Measurements from ENCODE around the gene SPTLC3. TPM values are rescaled to one million over a fixed set of nuclear protein-coding genes. Genes with fewer than 3 reads are reported as not detected.

SPTLC3 gene
- total and polyA plus RNA-seq, 2 donors (not counting 1 experiment from before 2014, with no cell fraction given): not detected

- no peak for ATAC-seq (ENCODE audit: low read depth)
- CTCF ChIA-PET: interaction anchor here (1.0 kb wide), 1 partner anchor 24 kb away, joined by 3 read pairs; no protein-coding TSS in a partner anchor
- no peak overlapping the region for H3K4me3 ChIP-seq (ENCODE audit: control extremely low read depth in 1 of 5, extremely low read depth in 1 of 5, insufficient read depth in 1 of 5, low read depth in 2 of 5, low read length in 4 of 5)
- POLR2A ChIA-PET: no interaction called here
- intact Hi-C loops (cut with micrococcal nuclease): no loop called here
- H4K20me1 ChIP-seq (ENCODE audit: control insufficient read depth, insufficient read depth, low read length, poor library complexity, severe bottlenecking): no peaks in the 10 kb centered on the region
- no peak overlapping the region for H3K4me3 Mint-ChIP-seq
- no peaks in the 10 kb centered on the region for H3K9me3 ChIP-seq (ENCODE audit: control extremely low read depth in 1 of 3, control insufficient read depth in 2 of 3, insufficient read depth in 1 of 3, low read length in 2 of 3)
- H3K79me2 ChIP-seq (ENCODE audit: control insufficient read depth, insufficient read depth, low read length): no peaks in the 10 kb centered on the region
- peaks cover 0 to 2% (median 0%) of the 10 kb centered on the region in 4 experiments for H3K27me3 ChIP-seq (replicated peaks in 1 of 4; ENCODE audit: control extremely low read depth in 1 of 4, control insufficient read depth in 3 of 4, insufficient read depth in 4 of 4, low read length in 3 of 4)
- no peak overlapping the region for H3K4me2 ChIP-seq (replicated peaks; ENCODE audit: low read depth, low read length, poor library complexity, severe bottlenecking)
- no peak overlapping the region for H3K27ac ChIP-seq (ENCODE audit: low read length in 2 of 2)
- no peak overlapping the region for H3K9ac ChIP-seq (ENCODE audit: low read length)
- H3K4me1 ChIP-seq (ENCODE audit: control insufficient read depth in 2 of 2, insufficient read depth in 2 of 2, low read length in 2 of 2): no peaks in the 10 kb centered on the region
- H3K27me3 Mint-ChIP-seq: no peaks in the 10 kb centered on the region
- no peaks in the 10 kb centered on the region for H3K9me3 Mint-ChIP-seq (ENCODE audit: insufficient read depth)
- TF ChIP-seq EZH2 (IDR thresholded peaks at IDR 0.05; ENCODE audit: borderline replicate concordance, insufficient read depth, low read depth, low read length, poor library complexity, severe bottlenecking) (no peak), CTCF (IDR thresholded peaks at IDR 0.05) (no peak)
- WGBS (ENCODE audit: insufficient coverage): 97% methylated on average over 5 of the region's 8 CpGs
- H3K4me1 Mint-ChIP-seq: no peaks in the 10 kb centered on the region
- no peak overlapping the region for H3K27ac Mint-ChIP-seq
- no peak for DNase-seq
- no peak overlapping the region for H2AFZ ChIP-seq (ENCODE audit: insufficient read depth, low read depth, low read length, poor library complexity, severe bottlenecking)
- no peaks in the 10 kb centered on the region for H3K36me3 ChIP-seq (replicated peaks in 1 of 2; ENCODE audit: control extremely low read depth in 1 of 2, control insufficient read depth in 1 of 2, extremely low read depth in 1 of 2, insufficient read depth in 2 of 2, low read length in 1 of 2)
Observed at GRCh38 chr20:13147071-13147963, 138.5 kb downstream of the SPTLC3 start.

GRCh38 chr20:13147971-13148370, 139.2 kb downstream of the SPTLC3 start:
- no peaks in the 10 kb centered on the region for H3K9me3 Mint-ChIP-seq (ENCODE audit: insufficient read depth)

More at GRCh38 chr20:13147971-13148370, 139.2 kb downstream of the SPTLC3 start:
- ChIA-PET CTCF (interaction anchor here (1.0 to 1.1 kb wide), 2 partner anchors 17 to 25 kb away, joined by 3 read pairs; no protein-coding TSS in a partner anchor), POLR2A (no interaction called here)
- Mint-ChIP-seq H3K27ac (no peak overlapping the region), H3K27me3 (no peaks in the 10 kb centered on the region), H3K4me1 (no peaks in the 10 kb centered on the region), H3K4me3 (no peak overlapping the region)
- no peak overlapping the region for H3K27ac ChIP-seq (ENCODE audit: low read length in 2 of 2)
- ATAC-seq (ENCODE audit: low read depth) (no peak), DNase-seq (no peak)
- peaks cover 0 to 2% (median 0%) of the 10 kb centered on the region in 4 experiments for H3K27me3 ChIP-seq (replicated peaks in 1 of 4; ENCODE audit: control extremely low read depth in 1 of 4, control insufficient read depth in 3 of 4, insufficient read depth in 4 of 4, low read length in 3 of 4)
- no peaks in the 10 kb centered on the region for H3K36me3 ChIP-seq (replicated peaks in 1 of 2; ENCODE audit: control extremely low read depth in 1 of 2, control insufficient read depth in 1 of 2, extremely low read depth in 1 of 2, insufficient read depth in 2 of 2, low read length in 1 of 2)
- no peaks in the 10 kb centered on the region for H3K4me1 ChIP-seq (ENCODE audit: control insufficient read depth in 2 of 2, insufficient read depth in 2 of 2, low read length in 2 of 2)
- WGBS (ENCODE audit: insufficient coverage): 80% methylated on average over 1 of the region's 3 CpGs
- no peak overlapping the region for H3K9ac ChIP-seq (ENCODE audit: low read length)
- no peak overlapping the region for H3K4me3 ChIP-seq (ENCODE audit: control extremely low read depth in 1 of 5, extremely low read depth in 1 of 5, insufficient read depth in 1 of 5, low read depth in 2 of 5, low read length in 4 of 5)
- no peaks in the 10 kb centered on the region for H3K79me2 ChIP-seq (ENCODE audit: control insufficient read depth, insufficient read depth, low read length)
- intact Hi-C loops (cut with micrococcal nuclease): no loop called here
- H4K20me1 ChIP-seq (ENCODE audit: control insufficient read depth, insufficient read depth, low read length, poor library complexity, severe bottlenecking): no peaks in the 10 kb centered on the region
- no peaks in the 10 kb centered on the region for H3K9me3 ChIP-seq (ENCODE audit: control extremely low read depth in 1 of 3, control insufficient read depth in 2 of 3, insufficient read depth in 1 of 3, low read length in 2 of 3)
- no peak overlapping the region for H2AFZ ChIP-seq (ENCODE audit: insufficient read depth, low read depth, low read length, poor library complexity, severe bottlenecking)
- no peak overlapping the region for H3K4me2 ChIP-seq (replicated peaks; ENCODE audit: low read depth, low read length, poor library complexity, severe bottlenecking)
- TF ChIP-seq CTCF (IDR thresholded peaks at IDR 0.05) (no peak), EZH2 (IDR thresholded peaks at IDR 0.05; ENCODE audit: borderline replicate concordance, insufficient read depth, low read depth, low read length, poor library complexity, severe bottlenecking) (no peak)
